K562 (cell line): Measurements from ENCODE around the gene AFF1. TPM values are rescaled to one million over a fixed set of nuclear protein-coding genes. Genes with fewer than 3 reads are reported as not detected.

Source experiments
- BRD9 ChIP-seq: fragments of 450-650 bp; IDR thresholded peaks from 2 replicates; pipeline ENCODE4 v1.6.1; 2018; ENCODE audit warnings: low read depth; ENCODE audit not compliant: partially characterized antibody
- BRF1 ChIP-seq: IDR thresholded peaks from 3 replicates; pipeline ENCODE4 v1.6.1; 2011; ENCODE audit warnings: borderline replicate concordance, mild to moderate bottlenecking; ENCODE audit not compliant: insufficient read length; ENCODE audit errors: extremely low read depth
- FOXA3 ChIP-seq, 2 experiments: fragments of 450-650 bp in 1 of 2; sonication (generic) in 1 of 2; formaldehyde crosslinking; IDR thresholded peaks in 1 of 2; conservative IDR thresholded peaks in 1 of 2; 2 replicates each; pipeline versions ENCODE4 v1.4.0 to v1.8.0; 2020 to 2022; ENCODE audit warnings: mild to moderate bottlenecking in 2 of 2, missing genetic modification reagents in 1 of 2
- MAFF ChIP-seq: IDR thresholded peaks from 2 replicates; pipeline ENCODE4 v1.6.1; 2012; ENCODE audit warnings: low read length, improper control_type of control experiment
- MAFG ChIP-seq: fragments of 450-650 bp; conservative IDR thresholded peaks from 2 replicates; pipeline ENCODE4 v1.6.1; 2016; ENCODE audit warnings: missing genetic modification characterization, missing compliant biosample characterization
- NR2C2 ChIP-seq, 2 experiments: fragments of 200-800 bp in 1 of 2; sonication (Bioruptor generic) in 1 of 2; sonication (generic) in 1 of 2; formaldehyde crosslinking in 1 of 2; IDR thresholded peaks; 2 replicates each; pipeline versions ENCODE4 v1.6.1 to v1.8.0; 2016 to 2022; ENCODE audit warnings: mild to moderate bottlenecking in 1 of 2, missing compliant biosample characterization in 1 of 2, missing genetic modification characterization in 1 of 2, missing genetic modification reagents in 1 of 2
- RBM25 ChIP-seq: fragments of 200-400 bp; formaldehyde crosslinking; IDR thresholded peaks from 2 replicates; pipeline ENCODE4 v1.6.1; 2018; ENCODE audit warnings: low read length, low read depth, moderate library complexity; ENCODE audit not compliant: severe bottlenecking
- RREB1 ChIP-seq: fragments of 250-450 bp; sonication (Bioruptor Pico); IDR thresholded peaks from 2 replicates; pipeline ENCODE4 v1.4.0; 2020
- SAP30 ChIP-seq: fragments of 200-600 bp; sonication (generic); IDR thresholded peaks from 2 replicates; pipeline ENCODE4 v1.6.1; 2012; ENCODE audit warnings: borderline replicate concordance, low read depth, mild to moderate bottlenecking, moderate library complexity, low read length, control low read depth, inconsistent platforms; ENCODE audit not compliant: insufficient read depth, poor library complexity, severe bottlenecking
- TAF1 ChIP-seq: IDR thresholded peaks from 2 replicates; pipeline ENCODE4 v1.6.1; 2011; ENCODE audit warnings: mild to moderate bottlenecking, low read length, moderate library complexity; ENCODE audit not compliant: insufficient read depth, control insufficient read depth, severe bottlenecking; ENCODE audit errors: extremely low read depth
- UBTF ChIP-seq, 2 experiments: IDR thresholded peaks; 2 replicates each; pipeline ENCODE4 v1.6.1; 2012; ENCODE audit warnings: improper control_type of control experiment in 2 of 2, low read depth in 2 of 2, low read length in 2 of 2, borderline replicate concordance in 1 of 2
- YY1 ChIP-seq, 3 experiments: IDR thresholded peaks; 2 replicates each; pipeline ENCODE4 v1.6.1; 2011; ENCODE audit warnings: low read length in 2 of 3, mild to moderate bottlenecking in 2 of 3, moderate library complexity in 2 of 3, borderline replicate concordance in 1 of 3, control low read depth in 1 of 3, low read depth in 1 of 3; ENCODE audit not compliant: insufficient read depth in 3 of 3, insufficient replicate concordance in 2 of 3, control insufficient read depth in 1 of 3, insufficient read length in 1 of 3; ENCODE audit errors: extremely low read depth in 1 of 3
- ZNF639 ChIP-seq, 2 experiments: fragments of 200-800 bp in 1 of 2; sonication (Bioruptor generic) in 1 of 2; sonication (generic) in 1 of 2; formaldehyde crosslinking in 1 of 2; IDR thresholded peaks in 1 of 2; conservative IDR thresholded peaks in 1 of 2; 2 replicates each; pipeline versions ENCODE4 v1.5.0 to v1.6.1; 2016 to 2020; ENCODE audit warnings: missing compliant biosample characterization in 1 of 2, missing genetic modification characterization in 1 of 2, missing genetic modification reagents in 1 of 2
- polyA plus RNA-seq, 8 experiments: library from polyadenylated mRNA; depleted of rRNA in 4 of 8; stranded (reverse) in 5 of 8; unstranded in 3 of 8; fragments of >200 nt; fragmentation: Nextera tagmentation in 2 of 8; fragmentation: Illumina TruSeq in 1 of 8; extraction: Ambion mirVana in 2 of 8; extraction: Trizol in 1 of 8; gene quantifications; 2 replicates each; pipeline versions ENCODE4 v1.2.1 to v1.2.3, GENCODE V29; 2011 to 2014; ENCODE audit warnings: inconsistent platforms in 1 of 8, missing spikeins in 1 of 8
- total RNA-seq, 7 experiments: library from RNA; depleted of rRNA in 6 of 7; stranded (reverse); fragments of >200 nt in 6 of 7; fragmentation: Illumina TruSeq in 2 of 7; extraction: Trizol in 2 of 7; gene quantifications; 2 replicates each; pipeline versions ENCODE4 v1.2.1 to v1.2.3, GENCODE V29; 2011 to 2021; ENCODE audit warnings: low replicate concordance in 1 of 7

Gene AFF1
- total and polyA plus RNA-seq, 9 of the 15 experiments (the other 6 are each of a cell fraction or from before 2014, with no cell fraction given), result 4.1 to 47.5 (median 17.2) TPM

GRCh38 chr4:86934147-86934770 lies 552 bp upstream of the AFF1 start (continued):
- TF ChIP-seq YY1 (IDR thresholded peaks at IDR 0.05; ENCODE audit: borderline replicate concordance in 1 of 3, control insufficient read depth in 1 of 3, extremely low read depth in 1 of 3, insufficient read depth in 3 of 3, insufficient read length in 1 of 3, insufficient replicate concordance in 2 of 3, low read depth in 1 of 3, low read length in 2 of 3) (no peak), RBM25 (no peak), MAFF (no peak), BRF1 (no peak), NR2C2 (CRISPR knock-in tag; IDR thresholded peaks at IDR 0.05) (no peak; the same call in 1 of the 2 replicates), NR2C2 (tag; IDR thresholded peaks at IDR 0.05) (peak; percentile 96), BRD9 (peak; percentile 47), FOXA3 (CRISPR knock-in tag; conservative IDR thresholded peaks at IDR 0.05 in 1 of 2, IDR thresholded peaks at IDR 0.05 in 1 of 2) (no peak), TAF1 (peak; percentile 56), ZNF639 (CRISPR knock-in tag; conservative IDR thresholded peaks at IDR 0.05 in 1 of 2, IDR thresholded peaks at IDR 0.05 in 1 of 2) (no peak), RREB1 (CRISPR knock-in tag) (no peak), SAP30 (no peak), MAFG (tag) (no peak), UBTF (IDR thresholded peaks at IDR 0.05; ENCODE audit: borderline replicate concordance in 1 of 2, low read depth in 2 of 2, low read length in 2 of 2) (no peak)
